Keratinocyte (primary cell): ENCODE results near the gene C21orf58.

Source experiments
- CTCF ChIP-seq, 3 experiments: IDR thresholded peaks in 1 of 3; conservative IDR thresholded peaks in 1 of 3; optimal IDR thresholded peaks in 1 of 3; 2 replicates in 2 of 3; 3 replicates in 1 of 3; pipeline versions ENCODE3 to v1.5.1; 2011; ENCODE audit warnings: low read length in 3 of 3, mild to moderate bottlenecking in 3 of 3, moderate library complexity in 2 of 3, control low read depth in 1 of 3, inconsistent platforms in 1 of 3; ENCODE audit not compliant: insufficient read depth in 2 of 3; ENCODE audit errors: extremely low read depth in 1 of 3
- EZH2 ChIP-seq: IDR thresholded peaks from one replicate; pipeline ENCODE4 v1.6.1; 2012; ENCODE audit warnings: inconsistent platforms, mild to moderate bottlenecking, low read length, moderate library complexity

DNA sequence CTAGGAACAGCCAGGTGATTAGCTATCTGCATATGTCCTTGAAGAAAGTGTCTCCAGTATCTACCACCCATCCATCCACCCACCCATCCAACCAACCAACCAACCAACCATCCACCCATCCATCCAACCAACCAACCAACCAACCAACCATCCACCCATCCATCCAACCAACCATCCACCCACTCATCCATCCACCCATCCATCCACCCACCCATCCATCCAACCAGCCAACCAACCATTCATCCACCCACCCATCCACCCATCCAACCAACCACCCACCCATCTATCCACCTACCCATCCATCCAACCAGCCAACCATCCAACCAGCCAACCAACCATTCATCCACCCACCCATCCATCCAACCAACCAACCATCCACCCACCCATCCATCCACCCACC lies 12.1 kb downstream of the C21orf58 start:
- TF ChIP-seq CTCF (optimal IDR thresholded peaks at IDR 0.05 in 1 of 3, IDR thresholded peaks at IDR 0.05 in 1 of 3, conservative IDR thresholded peaks at IDR 0.05 in 1 of 3; ENCODE audit: extremely low read depth in 1 of 3, insufficient read depth in 2 of 3, low read length in 3 of 3) = no peak
- TF ChIP-seq EZH2 = no peak
